Measurements from ENCODE around the gene SPP2.

The SPP2 gene, protein sequence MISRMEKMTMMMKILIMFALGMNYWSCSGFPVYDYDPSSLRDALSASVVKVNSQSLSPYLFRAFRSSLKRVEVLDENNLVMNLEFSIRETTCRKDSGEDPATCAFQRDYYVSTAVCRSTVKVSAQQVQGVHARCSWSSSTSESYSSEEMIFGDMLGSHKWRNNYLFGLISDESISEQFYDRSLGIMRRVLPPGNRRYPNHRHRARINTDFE

DNA sequence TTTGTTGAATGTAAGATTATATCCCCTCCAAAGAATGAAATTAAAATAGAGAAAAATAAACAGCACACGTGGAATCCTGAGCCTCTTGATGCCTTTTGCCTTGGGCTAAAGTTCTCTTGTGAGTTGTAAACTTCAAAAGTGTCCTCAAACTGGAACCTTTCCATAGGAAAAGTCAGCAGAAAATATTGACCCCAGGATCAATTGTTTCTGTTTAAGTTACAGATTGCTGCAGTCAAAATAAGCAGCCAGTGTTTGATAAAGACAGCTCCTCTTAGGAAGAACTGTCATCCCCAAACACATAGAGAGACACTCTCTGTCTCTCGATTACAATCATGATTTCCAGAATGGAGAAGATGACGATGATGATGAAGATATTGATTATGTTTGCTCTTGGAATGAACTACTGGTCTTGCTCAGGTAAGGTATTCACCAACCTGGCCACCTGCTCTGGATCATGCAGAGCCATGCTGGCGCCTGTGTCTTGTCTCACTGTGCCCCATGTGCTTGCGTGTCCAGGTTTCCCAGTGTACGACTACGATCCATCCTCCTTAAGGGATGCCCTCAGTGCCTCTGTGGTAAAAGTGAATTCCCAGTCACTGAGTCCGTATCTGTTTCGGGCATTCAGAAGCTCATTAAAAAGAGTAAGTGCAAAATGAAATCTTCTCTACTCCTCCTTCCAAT is at the start of gene SPP2:
Gene SPP2 (plus strand): TSS at position 248 of the 681 bp plus-strand sequence. CDS start 85 bp downstream, at position 333.
- no peak for DNase-seq (ENCODE audit: low spot score)

DNA sequence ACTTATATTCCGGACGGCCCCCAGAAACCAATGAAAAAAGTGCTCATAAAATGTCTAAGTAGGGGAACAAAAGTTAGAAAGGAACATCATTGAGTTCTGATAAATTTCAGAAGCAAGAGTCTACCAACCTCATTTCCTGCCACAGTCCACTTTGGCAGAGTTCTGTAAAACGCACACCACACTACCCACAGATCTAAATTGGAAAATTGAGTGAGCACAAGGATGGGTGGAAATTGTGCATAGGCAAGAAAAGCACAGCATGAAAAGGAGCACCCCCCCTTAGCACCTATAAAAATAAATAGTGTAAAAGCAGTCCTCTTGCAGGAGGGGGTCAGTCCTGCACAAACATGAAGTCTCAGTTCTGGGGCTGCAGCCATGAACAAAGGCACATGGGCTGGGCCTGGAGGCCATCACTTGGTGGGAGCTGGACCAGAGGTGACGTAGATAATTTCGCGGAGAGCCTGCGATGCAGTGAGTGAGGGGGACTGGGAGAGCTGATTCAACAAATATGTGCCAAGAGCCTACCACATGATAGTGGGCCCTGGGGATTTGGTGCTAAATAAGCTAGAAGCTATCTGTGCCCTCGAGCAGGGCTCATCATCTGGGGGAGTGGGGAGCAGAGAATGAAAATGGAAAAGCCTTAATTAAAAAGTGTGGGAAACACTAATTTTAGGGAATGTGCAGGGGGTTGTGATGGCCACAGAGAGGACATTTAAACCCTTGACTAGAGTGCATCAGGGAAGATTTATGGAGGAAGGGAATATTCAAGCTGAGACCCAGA is 48.9 kb upstream of the SPP2 start:
- no peak for DNase-seq (ENCODE audit: low spot score)

DNA sequence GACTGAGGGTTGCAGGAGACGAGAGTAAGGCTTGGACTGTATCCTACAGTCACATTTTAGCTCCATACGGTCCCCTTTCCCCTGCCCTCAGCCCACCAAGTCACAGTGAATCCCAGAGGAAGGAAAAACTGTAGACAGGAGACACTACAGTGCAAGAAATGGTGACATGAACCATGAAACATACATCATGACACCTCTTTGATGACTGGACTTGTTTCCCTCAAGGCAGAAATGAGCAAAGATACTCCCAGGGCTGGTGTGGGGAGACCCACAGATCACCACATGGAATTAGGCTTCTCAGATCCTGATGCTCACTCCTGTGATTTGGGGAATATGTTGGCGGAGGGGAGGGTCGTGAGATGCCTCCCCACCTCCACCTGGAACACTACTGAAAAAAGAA is 48.2 kb upstream of the SPP2 start:
- no peak for DNase-seq (ENCODE audit: low spot score)

DNA sequence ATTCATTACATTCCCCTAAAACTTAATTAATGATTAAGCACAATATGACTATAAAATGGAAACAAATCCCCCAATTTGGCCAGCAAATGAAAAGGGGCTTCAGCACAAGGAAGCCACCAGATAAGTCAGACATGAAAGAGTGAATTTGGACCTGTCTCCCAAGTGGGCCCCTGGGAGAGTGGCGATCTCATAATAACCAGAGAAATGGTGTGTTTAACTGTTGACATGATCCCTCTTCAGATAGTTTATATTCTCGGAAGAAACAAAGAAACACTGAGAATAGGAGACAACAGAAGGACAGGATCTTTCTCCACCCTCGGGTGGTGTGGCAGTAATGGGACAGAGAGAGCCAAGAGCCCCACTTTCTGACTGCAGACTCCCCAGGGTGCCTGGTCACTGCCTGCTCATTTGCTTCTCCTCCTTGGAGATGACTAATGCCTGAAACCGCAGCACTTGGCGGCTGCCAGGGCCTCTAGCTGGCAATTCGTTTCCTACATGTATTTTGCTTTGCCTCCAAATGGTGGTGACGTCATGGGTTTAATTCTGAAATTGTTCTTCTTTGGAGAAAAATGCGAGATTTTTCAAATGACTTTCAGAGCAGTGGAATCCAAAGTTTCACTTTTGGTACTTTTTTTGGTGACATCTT is 46.4 kb upstream of the SPP2 start:
- DNase-seq (ENCODE audit: low spot score) = peak; percentile 71

DNA sequence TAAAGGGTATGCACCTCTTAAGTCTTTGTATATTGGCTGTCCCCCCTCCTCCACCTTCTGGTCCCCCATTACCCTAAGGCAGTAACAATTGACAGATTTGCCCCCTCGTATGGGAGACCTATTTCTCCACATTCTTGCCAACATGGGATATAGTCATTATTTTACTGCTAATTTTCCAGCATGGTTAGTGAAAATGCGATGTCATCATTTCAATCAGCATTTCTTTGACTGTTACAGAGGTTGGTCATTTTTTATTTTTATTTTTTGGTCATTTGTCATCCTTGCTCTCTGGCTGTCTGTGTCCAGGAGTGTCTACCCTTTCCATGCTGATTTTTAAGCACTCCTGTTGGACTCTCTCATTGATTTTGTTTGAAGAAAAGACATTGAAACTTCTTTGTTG is 45.4 kb upstream of the SPP2 start:
- no peak for DNase-seq (ENCODE audit: low spot score)

DNA sequence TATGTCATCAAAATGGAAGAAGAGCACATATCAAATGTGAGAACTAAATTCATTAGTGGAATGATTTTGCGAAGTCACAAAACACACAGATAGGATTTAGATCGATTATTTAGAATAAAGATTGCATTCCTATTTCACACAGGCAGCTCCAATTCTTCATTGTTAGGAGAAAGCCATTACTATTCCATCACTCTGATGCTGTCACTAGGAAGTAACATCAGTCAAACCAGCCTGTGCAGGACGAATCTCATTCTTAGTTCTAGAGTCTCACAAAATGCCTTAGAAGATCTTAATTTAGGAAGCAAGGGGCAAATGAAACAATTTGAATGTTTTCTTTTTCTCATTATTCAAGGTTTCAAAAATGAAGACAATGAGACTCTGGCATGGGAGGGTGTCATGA is 44.0 kb upstream of the SPP2 start:
- no peak for DNase-seq (ENCODE audit: low spot score)

DNA sequence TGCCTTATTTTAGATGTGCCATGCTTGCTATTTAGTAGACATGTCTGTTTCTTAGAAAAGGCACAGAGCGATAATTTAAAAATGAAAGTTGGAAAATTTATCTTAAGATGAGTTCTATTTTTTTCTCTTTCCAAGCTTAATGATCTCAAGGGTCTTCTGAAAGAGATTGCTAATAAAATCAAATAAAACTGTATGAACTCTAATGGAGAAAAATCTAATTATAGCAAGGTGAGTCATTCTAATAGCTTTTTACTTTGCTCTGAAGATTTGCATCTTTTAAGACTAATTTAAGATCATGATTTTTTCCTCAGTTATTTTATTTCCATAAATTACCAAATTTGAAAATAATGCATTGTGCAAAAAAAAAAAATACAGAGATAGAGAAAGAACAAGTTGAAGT is 36.1 kb upstream of the SPP2 start:
- no peak for DNase-seq (ENCODE audit: low spot score)

DNA sequence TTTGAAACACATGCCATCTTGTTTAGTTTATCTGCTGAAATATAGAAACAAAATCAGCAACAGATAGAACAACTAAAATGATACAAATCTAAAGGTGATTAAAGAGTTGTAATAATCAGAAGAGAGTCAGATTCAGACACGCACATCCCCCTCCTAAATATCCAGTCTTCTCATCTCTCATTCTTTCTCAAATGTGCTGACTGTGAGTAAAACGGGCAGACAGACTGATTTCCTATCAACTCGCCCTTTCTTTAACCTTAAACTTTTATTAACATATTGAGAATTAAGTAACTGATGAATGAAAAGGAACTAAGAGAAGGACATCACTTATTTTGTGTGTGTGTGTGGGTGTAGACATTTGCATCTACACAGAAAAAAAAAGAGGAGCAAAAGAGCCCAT is 34.6 kb upstream of the SPP2 start:
- DNase-seq (ENCODE audit: low spot score) = no peak

DNA sequence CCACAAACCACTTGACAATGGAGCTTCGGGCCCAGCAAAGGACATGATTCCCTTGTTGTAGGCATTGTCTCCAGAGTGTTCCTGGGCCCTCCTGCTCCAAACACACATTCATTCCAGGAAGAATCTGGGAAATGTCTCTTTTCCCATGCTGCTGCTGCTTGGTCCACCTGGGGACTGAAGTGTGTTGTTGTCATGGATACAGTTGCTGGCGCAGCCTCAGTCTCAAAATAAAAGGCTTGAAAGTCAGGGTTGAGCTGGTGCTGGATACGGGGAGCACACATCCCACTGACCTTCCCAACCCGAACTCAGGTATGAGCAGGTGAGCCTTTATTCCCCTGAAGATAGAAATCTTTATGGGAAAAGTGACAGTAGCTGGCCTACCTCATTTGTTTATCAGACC is 30.6 kb upstream of the SPP2 start:
- DNase-seq (ENCODE audit: low spot score) = no peak

DNA sequence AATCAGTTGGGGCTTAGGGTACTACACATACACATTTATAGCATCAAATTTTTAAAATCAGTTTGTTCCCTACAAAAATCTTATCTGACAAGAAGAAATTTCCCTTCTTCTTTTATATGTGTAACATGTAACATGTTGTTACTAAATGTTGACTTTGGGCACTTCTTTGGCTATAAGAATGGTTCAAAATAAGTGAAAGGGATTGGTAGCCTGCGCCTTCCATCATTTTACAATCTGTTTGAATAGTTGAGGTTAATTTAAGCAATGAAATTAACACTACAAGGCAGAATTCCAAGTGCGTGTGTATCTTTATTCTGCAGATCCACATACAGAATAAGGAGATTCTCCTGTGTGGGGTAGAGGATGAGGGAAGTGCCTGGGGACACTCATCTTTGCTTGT is 30.2 kb upstream of the SPP2 start:
- DNase-seq (ENCODE audit: low spot score) = no peak

DNA sequence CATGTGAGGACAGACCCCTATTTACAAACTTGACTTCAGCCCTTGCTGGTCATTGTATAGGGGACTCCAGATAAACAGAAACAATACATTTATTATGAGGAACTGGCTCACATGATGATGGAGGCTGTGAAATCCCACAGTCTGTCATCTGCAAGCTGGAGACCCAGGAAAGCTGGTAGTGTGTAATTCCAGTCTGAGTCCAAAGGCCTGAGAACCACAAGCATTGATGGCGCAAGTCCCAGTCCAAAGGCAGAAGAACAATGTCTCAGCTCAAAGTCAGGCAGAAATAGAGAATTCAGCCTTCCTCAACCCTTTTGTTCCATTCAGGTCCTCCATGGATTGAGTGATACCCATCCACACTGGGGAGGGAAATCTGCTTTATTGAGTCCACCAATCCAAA is 28.1 kb upstream of the SPP2 start:
- DNase-seq (ENCODE audit: low spot score) = no peak

DNA sequence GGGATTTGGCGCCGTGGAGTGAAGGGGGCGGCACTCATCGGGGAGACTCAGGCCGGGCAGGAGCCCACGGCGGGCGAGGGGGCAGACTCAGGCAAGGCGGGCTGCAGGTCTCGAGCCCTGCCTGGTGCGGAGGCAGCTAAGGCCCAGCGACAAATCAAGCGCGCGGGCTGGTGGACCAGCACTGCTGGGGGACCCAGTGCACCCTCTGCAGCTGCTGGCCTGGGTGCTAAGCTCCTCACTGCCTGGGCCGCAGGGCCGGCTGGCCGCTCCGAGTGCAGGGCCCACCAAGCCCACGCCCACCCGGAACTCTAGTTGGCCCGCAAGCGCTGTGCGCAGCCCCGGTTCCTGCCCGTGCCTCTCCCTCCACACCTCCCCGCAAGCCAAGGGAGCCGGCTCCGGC is 26.2 kb upstream of the SPP2 start:
- DNase-seq (ENCODE audit: low spot score) = no peak

DNA sequence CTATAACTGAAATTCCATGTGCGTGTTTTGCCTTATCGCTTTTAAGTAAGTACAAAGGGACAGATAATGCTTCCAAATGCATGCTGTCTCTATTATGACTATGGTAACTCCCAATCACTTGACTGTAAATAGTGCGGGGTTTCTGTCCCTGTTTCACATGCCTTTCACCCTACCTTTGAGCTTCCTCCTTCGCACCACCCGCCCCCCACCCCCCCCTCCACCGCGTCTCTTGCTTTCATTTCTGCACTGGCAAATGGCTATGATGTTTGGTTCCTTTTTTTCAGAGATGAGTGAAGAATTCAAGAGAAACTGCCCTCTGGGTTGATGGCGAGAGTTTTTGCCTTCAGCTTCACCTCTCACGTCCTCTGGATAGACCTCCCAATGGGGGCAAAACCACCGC is 25.0 kb upstream of the SPP2 start:
- no peak for DNase-seq (ENCODE audit: low spot score)

DNA sequence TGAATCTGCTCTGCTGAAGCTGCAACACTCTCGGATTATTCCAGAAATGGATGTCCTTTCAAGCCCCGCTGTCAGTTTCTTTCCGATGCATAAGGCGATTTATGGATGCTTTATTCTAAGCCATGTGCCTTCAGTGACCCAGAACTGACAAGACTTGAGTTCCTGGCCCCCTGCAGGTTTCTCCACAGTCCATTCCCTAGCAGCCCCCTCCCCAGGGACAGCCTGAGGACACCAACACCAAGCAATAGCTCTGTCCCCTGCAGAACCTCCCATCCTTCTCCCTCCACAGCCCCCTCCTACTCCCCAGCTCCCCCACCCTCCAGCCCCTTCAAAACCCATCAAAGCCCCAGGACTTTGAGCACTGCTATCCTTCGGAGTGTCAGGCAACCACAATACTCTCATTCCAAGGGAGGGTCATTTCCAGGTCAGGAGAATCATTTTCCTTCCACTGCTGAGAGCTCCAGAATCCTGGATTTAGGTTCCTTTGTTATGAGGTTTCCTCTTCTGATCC is 24.6 kb upstream of the SPP2 start:
- DNase-seq (ENCODE audit: low spot score) = no peak

DNA sequence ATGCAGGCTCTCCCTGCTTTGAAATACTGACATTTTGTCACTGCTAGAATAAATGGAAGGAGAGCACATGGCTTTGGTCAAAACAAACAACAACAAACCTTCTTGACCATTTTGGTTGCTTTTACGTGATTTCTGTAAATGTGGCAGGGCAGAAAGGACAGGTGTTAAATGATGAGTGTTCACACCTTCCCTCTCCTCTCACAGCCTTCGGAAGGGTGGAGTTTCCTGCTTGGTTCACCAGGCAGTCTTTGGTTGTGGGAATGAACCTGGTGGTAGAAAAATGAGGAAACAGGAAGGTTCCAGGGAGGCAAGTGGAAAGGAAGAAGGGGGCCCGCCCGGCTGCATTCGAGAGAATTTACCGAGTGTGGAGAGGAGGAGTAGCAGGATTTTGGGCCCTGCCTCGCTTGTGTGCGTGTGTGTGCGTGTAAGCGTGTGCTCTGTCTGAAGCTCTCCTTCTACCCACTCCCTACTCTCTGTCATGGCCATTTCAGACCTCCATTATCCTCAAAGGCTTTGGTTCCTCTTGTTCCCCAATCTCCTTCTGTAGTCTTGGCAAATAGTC is 23.7 kb upstream of the SPP2 start:
- no peak for DNase-seq (ENCODE audit: low spot score)

DNA sequence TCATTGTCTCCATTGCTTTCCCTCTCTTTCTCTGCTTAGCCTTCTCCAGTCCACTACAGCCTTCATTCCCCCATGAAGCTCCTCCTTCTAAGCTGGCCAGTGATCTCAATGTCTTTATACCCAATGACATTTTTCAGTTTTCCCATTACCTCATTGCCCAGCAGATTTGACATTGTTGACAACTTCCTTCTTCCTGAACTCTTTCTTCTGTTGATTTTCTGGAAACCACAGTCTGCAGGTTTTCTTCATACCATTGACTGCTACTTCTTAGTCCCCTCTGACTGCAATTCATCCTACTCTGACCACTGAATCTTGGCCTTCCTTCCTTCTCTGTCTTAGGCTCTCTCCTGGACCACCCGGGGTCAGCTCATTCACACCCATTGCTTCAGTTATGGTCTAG is 22.9 kb upstream of the SPP2 start:
- DNase-seq (ENCODE audit: low spot score) = no peak

DNA sequence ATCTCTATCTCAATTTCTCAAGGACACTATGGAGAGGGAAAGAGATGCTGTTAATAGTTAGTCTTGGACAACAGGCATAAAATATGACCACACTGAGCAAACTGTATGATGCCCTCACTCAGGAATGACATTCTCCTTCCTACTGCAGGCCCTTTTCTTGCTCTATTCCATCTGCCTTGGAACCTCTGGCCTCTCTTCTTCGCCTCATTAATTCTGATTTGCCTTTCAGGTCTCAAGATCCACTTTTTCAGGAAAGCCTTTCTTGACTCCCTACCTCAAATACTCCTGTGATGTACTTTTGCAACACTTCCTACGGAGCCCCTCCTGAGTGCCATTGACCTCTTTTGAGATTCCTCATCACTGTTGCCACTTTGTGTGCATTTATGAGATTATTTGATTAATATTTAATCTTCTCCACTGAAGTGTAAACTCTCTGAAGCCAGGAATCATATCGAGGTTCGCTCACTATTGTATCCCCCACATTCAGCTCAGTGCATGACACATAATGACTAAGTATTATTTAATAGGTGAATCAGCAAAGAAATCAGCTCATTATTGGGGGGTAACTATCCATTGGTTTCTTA is 21.3 kb upstream of the SPP2 start:
- no peak for DNase-seq (ENCODE audit: low spot score)

DNA sequence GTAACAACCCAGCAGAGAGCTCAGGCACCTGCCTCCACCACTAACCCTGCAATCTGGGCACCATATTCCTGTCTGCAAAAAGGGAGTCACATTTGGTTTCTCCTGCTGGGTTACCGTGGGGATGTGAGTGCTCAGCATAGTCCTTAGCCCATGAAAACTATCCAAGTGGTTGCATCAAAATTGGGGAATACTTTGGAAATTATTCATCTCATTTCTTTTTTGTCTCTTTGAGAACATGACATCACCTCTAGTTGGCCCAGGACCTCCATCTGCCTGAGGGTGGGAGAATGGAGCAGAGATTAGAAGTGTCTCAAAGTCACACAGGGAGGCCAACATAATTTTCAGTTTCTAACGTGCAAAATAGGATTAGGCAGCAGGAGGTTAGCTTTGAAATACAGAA is 19.3 kb upstream of the SPP2 start:
- no peak for DNase-seq (ENCODE audit: low spot score)

DNA sequence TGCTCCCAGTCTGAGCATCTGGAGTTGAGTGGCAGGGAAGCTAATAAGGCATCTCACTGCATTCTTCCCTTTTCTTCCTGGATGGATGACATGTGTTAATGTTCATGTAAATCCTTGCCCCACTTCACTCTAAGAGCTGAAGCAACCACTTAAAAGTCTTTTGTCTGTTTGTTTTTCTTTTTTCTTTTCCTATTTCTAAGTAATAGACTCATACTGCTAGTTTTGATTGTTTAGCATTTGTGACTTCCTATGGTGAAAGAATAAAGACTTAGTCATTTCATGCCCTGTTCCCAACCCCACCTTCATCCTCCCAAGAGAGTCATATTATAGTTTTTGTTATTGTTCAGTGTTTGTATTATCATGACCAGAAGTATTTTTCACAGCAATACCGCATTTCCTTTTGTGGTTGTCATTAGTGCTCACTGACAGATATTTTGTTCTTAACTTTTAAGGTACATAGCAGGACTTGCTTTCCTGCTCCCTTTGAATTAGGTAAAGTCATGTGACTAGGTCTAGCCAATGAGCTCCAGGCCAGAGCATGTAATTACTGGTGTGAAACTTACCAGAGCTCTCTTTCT is 18.1 kb upstream of the SPP2 start:
- no peak for DNase-seq (ENCODE audit: low spot score)

DNA sequence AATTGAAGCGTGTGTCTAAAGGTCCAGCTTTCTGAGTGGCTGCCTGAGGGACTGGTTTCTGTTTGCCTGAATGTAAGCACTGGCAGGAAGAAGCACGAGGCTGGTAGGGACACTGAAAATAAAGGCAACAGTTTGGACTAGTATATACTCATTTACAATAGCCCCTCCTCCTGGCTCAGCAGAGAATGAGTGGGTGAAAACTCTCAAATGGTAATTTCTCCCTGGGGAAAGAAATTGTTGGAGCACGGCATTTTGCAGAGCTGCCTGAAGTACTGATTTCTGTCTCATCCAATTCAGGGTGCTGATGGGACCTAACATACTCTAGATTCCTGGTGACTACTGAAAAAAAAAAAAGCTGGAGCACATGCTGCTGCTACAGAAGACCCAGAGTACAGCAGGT is 17.3 kb upstream of the SPP2 start:
- no peak for DNase-seq (ENCODE audit: low spot score)

DNA sequence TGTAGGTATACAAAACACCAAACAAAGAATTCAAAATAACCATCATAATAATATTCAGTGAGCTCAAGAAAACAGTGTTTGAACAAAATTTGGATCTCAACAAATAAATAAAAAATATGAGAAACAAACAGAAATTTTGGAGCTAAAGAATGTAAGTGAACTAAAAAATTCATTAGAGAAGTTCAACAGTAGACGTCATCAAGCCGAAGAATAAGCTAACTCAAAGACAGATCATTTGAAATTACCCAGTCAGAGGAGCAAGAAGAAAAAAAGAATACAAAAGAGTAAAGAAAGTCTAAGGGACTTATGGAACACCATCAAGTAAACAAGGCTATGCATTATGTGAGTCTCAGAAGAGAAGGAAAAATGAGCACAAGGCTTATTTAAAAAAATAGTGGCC is 16.6 kb upstream of the SPP2 start:
- no peak for DNase-seq (ENCODE audit: low spot score)

Data from cerebellar cortex (tissue), 1 donor.